Fibroblast of the aortic adventitia (primary cell): Measurements from ENCODE around the gene MALT1. TPM values are rescaled to one million over a fixed set of nuclear protein-coding genes. Genes with fewer than 3 reads are reported as not detected.
"Not testable (repeated sequence)": the region's sequence is repeated elsewhere in the genome, so short reads cannot be mapped to it uniquely, and the experiment has no call there.

Source experiments
- DNase-seq: peaks from one replicate; pipeline ENCODE4 v3.0.0-alpha.2; 2010; ENCODE audit warnings: low read depth
- H3K4me3 ChIP-seq: 2 replicates; pipeline ENCODE4 v1.5.1; 2011; ENCODE audit warnings: low read depth, mild to moderate bottlenecking, control low read depth, low read length, moderate library complexity
- CTCF ChIP-seq: IDR thresholded peaks from 2 replicates; pipeline ENCODE4 v1.5.1; 2011; ENCODE audit warnings: mild to moderate bottlenecking, low read length, control low read depth, inconsistent platforms; ENCODE audit not compliant: insufficient read depth
- total RNA-seq: library from RNA; depleted of rRNA; stranded (reverse); fragments of >200 nt; gene quantifications from 2 replicates; pipeline ENCODE4 v1.2.3, GENCODE V29; 2012; ENCODE audit warnings: low replicate concordance

The MALT1 gene
- total RNA-seq, 1 donor, result 18.3 TPM

- no peak for TF ChIP-seq CTCF
- H3K4me3 ChIP-seq, result no peak overlapping the region
- no peak for DNase-seq
Observed at GRCh38 chr18:58748899-58749595, 77.8 kb downstream of the MALT1 start.

GRCh38 chr18:58753976-58754375 lies 82.7 kb downstream of the MALT1 start:
- no peak overlapping the region for H3K4me3 ChIP-seq
- no peak for TF ChIP-seq CTCF
- DNase-seq, result no peak

GRCh38 chr18:58754544-58755068 lies 83.3 kb downstream of the MALT1 start:
- no peak for DNase-seq
- no peak overlapping the region for H3K4me3 ChIP-seq
- no peak for TF ChIP-seq CTCF

- TF ChIP-seq CTCF, result no peak
- H3K4me3 ChIP-seq, result no peak overlapping the region
- DNase-seq, result no peak
Observed at GRCh38 chr18:58755304-58756010, 84.2 kb downstream of the MALT1 start.

- DNase-seq, result no peak
- TF ChIP-seq CTCF, result no peak
- H3K4me3 ChIP-seq, result no peak overlapping the region
Observed at GRCh38 chr18:58756148-58756547, 84.9 kb downstream of the MALT1 start.

- H3K4me3 ChIP-seq, result no peak overlapping the region
- TF ChIP-seq CTCF, result no peak
- DNase-seq, result no peak
Observed at GRCh38 chr18:58756596-58757240, 85.5 kb downstream of the MALT1 start.

- DNase-seq, result not testable (repeated sequence)
Observed at GRCh38 chr18:58757351-58757750, 86.1 kb downstream of the MALT1 start.

More at GRCh38 chr18:58757351-58757750, 86.1 kb downstream of the MALT1 start:
- not testable (repeated sequence) for H3K4me3 ChIP-seq
